Measurements from ENCODE around the gene CRYBA2. TPM values are rescaled to one million over a fixed set of nuclear protein-coding genes. Genes with fewer than 3 reads are reported as not detected.

CRYBA2 gene
- polyA plus RNA-seq, 1 donor from 2014 or later = not detected

DNA sequence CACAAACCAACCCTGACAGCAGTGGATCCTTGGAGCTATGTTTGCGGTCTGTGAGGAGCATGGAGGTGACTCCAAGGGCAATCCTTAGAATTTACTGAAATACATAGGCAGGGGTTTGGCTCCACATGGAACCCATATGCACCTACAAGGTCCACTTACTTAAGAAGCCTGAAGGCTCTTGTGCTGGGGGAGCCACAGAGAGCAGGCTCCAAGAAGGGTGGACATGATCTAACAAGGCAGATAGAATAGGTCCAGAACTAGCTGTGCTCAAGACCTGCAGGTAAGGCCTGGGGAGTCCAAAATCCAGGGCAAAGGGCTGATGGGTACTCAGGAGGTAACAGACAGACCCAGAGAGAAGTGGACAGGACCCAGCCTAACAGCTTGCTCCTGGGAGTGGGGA lies 34.9 kb downstream of the CRYBA2 start:
- H3K27me3 ChIP-seq (ENCODE audit: insufficient read depth, low read depth, low read length) = peaks cover 22% of the 10 kb centered on the region

DNA sequence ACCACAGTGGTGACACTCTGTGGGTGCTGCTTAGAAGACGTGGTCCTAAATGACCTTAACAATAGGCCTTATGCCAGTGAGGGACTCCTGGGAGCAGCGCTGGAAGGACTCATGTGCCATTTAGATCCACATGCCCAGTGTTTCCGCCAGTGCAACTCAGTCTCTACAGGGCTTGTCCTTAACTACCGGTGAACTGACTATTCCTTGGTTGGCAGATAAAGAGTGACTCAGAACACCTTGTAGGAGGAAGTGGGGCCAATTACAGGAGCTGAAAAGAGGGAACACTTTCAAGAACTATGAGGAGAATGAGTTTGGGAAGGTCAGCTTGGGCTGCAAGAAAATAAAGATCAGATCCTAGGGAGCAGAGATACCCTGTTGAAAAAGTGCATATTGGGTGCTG lies 35.6 kb downstream of the CRYBA2 start:
- Histone ChIP-seq H3K27ac (ENCODE audit: low read length) (no peak overlapping the region), H3K9ac (ENCODE audit: low read length) (no peak overlapping the region), H2AFZ (ENCODE audit: low read depth, low read length) (no peak overlapping the region), H3F3A (ENCODE audit: insufficient read depth, low read length, poor library complexity, severe bottlenecking) (no peaks in the 10 kb centered on the region), H3K4me3 (ENCODE audit: low read length) (no peak overlapping the region), H4K20me1 (ENCODE audit: insufficient read depth) (no peaks in the 10 kb centered on the region), H3K9me3 (ENCODE audit: low read length) (no peaks in the 10 kb centered on the region), H3K36me3 (ENCODE audit: insufficient read depth, low read length) (no peaks in the 10 kb centered on the region), H3K27me3 (ENCODE audit: insufficient read depth, low read depth, low read length) (peaks cover 22% of the 10 kb centered on the region), H3K4me2 (ENCODE audit: low read length) (no peak overlapping the region), H3K9me2 (ENCODE audit: insufficient read depth, low read length) (no peaks in the 10 kb centered on the region), H3K79me2 (replicated peaks; ENCODE audit: insufficient read depth, low read length) (no peaks in the 10 kb centered on the region)
- TF ChIP-seq MXI1 (conservative IDR thresholded peaks at IDR 0.05; ENCODE audit: poor library complexity, severe bottlenecking) (no peak), TAF1 (IDR thresholded peaks at IDR 0.05; ENCODE audit: low read depth) (no peak), POLR2AphosphoS5 (IDR thresholded peaks at IDR 0.05) (no peak), SMC3 (conservative IDR thresholded peaks at IDR 0.05; ENCODE audit: poor library complexity) (no peak), EZH2 (IDR thresholded peaks at IDR 0.05; ENCODE audit: borderline replicate concordance, insufficient read depth, low read length, poor library complexity, severe bottlenecking) (no peak), EP300 (conservative IDR thresholded peaks at IDR 0.05; ENCODE audit: poor library complexity, severe bottlenecking) (no peak), RAD21 (conservative IDR thresholded peaks at IDR 0.05) (no peak)
- TF ChIP-seq, protein P1, sequence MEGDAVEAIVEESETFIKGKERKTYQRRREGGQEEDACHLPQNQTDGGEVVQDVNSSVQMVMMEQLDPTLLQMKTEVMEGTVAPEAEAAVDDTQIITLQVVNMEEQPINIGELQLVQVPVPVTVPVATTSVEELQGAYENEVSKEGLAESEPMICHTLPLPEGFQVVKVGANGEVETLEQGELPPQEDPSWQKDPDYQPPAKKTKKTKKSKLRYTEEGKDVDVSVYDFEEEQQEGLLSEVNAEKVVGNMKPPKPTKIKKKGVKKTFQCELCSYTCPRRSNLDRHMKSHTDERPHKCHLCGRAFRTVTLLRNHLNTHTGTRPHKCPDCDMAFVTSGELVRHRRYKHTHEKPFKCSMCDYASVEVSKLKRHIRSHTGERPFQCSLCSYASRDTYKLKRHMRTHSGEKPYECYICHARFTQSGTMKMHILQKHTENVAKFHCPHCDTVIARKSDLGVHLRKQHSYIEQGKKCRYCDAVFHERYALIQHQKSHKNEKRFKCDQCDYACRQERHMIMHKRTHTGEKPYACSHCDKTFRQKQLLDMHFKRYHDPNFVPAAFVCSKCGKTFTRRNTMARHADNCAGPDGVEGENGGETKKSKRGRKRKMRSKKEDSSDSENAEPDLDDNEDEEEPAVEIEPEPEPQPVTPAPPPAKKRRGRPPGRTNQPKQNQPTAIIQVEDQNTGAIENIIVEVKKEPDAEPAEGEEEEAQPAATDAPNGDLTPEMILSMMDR (IDR thresholded peaks at IDR 0.05; ENCODE audit: poor library complexity, severe bottlenecking) = no peak
- TF ChIP-seq, protein P2, sequence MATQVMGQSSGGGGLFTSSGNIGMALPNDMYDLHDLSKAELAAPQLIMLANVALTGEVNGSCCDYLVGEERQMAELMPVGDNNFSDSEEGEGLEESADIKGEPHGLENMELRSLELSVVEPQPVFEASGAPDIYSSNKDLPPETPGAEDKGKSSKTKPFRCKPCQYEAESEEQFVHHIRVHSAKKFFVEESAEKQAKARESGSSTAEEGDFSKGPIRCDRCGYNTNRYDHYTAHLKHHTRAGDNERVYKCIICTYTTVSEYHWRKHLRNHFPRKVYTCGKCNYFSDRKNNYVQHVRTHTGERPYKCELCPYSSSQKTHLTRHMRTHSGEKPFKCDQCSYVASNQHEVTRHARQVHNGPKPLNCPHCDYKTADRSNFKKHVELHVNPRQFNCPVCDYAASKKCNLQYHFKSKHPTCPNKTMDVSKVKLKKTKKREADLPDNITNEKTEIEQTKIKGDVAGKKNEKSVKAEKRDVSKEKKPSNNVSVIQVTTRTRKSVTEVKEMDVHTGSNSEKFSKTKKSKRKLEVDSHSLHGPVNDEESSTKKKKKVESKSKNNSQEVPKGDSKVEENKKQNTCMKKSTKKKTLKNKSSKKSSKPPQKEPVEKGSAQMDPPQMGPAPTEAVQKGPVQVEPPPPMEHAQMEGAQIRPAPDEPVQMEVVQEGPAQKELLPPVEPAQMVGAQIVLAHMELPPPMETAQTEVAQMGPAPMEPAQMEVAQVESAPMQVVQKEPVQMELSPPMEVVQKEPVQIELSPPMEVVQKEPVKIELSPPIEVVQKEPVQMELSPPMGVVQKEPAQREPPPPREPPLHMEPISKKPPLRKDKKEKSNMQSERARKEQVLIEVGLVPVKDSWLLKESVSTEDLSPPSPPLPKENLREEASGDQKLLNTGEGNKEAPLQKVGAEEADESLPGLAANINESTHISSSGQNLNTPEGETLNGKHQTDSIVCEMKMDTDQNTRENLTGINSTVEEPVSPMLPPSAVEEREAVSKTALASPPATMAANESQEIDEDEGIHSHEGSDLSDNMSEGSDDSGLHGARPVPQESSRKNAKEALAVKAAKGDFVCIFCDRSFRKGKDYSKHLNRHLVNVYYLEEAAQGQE (IDR thresholded peaks at IDR 0.05; ENCODE audit: borderline replicate concordance) = no peak

More for the DNA sequence above, 34.9 kb downstream of the CRYBA2 start:
- Histone ChIP-seq H4K20me1 (ENCODE audit: insufficient read depth) (no peaks in the 10 kb centered on the region), H3K79me2 (replicated peaks; ENCODE audit: insufficient read depth, low read length) (no peaks in the 10 kb centered on the region), H3K36me3 (ENCODE audit: insufficient read depth, low read length) (no peaks in the 10 kb centered on the region), H3K4me2 (ENCODE audit: low read length) (no peak overlapping the region), H3K27ac (ENCODE audit: low read length) (no peak overlapping the region), H3K9ac (ENCODE audit: low read length) (no peak overlapping the region), H3K9me3 (ENCODE audit: low read length) (no peaks in the 10 kb centered on the region), H3K9me2 (ENCODE audit: insufficient read depth, low read length) (no peaks in the 10 kb centered on the region), H3K4me3 (ENCODE audit: low read length) (peak overlapping the region; percentile 71), H2AFZ (ENCODE audit: low read depth, low read length) (no peak overlapping the region), H3F3A (ENCODE audit: insufficient read depth, low read length, poor library complexity, severe bottlenecking) (no peaks in the 10 kb centered on the region)
- no peak for TF ChIP-seq MXI1 (conservative IDR thresholded peaks at IDR 0.05; ENCODE audit: poor library complexity, severe bottlenecking)
- no peak for TF ChIP-seq EP300 (conservative IDR thresholded peaks at IDR 0.05; ENCODE audit: poor library complexity, severe bottlenecking)
- TF ChIP-seq TAF1 (IDR thresholded peaks at IDR 0.05; ENCODE audit: low read depth) = no peak

Data from neural cell (in vitro differentiated cells).